Eye (tissue), 1 donor: ENCODE measurements around the gene DUS2.
"Not testable (repeated sequence)": the region's sequence is repeated elsewhere in the genome, so short reads cannot be mapped to it uniquely, and the experiment has no call there.

Experiments
- DNase-seq: peaks from one replicate; pipeline ENCODE4 v3.0.0-alpha.2; 2015

The DUS2 gene

DNA sequence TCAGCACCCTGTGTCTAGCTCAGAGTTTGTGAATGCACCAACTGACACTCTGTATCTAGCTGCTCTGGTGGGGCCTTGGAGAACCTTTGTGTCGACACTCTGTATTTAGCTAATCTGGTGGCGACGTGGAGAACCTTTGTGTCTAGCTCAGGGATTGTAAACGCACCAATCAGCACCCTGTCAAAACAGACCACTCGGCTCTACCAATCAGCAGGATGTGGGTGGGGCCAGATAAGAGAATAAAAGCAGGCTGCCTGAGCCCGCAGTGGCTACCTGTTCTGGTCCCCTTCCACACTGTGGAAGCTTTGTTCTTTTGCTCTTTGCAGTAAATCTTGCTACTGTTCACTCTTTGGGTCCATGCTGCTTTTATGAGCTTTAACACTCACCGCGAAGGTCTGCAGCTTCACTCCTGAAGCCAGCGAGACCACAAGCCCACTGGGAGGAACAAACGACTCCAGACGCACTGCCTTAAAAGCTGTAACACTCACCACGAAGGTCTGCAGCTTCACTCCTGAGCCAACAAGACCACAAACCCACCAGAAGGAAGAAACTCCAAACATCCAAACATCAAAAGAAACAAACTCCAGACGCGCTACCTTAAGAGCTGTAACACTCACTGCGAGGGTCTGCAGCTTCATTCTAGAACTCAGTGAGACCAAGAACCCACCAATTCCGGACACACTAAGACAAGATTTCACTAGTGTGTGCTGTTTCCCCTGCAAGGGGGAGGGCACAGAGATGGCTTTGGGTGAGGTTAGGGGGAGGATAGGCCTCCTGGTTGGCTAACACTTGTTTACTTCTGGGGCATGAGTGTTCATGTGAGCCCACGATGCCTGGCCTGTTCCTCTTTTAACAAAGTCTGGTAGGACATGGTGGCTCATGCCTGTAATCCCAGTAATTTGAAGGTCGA is 24.1 kb upstream of the DUS2 start, which contains the start of gene DPEP2:
Gene DPEP2, minus strand, starts transcription at position 706 of the 910 bp plus-strand sequence. CDS start 6,272 bp downstream, outside the sequence.
- not testable (repeated sequence) for DNase-seq

DNA sequence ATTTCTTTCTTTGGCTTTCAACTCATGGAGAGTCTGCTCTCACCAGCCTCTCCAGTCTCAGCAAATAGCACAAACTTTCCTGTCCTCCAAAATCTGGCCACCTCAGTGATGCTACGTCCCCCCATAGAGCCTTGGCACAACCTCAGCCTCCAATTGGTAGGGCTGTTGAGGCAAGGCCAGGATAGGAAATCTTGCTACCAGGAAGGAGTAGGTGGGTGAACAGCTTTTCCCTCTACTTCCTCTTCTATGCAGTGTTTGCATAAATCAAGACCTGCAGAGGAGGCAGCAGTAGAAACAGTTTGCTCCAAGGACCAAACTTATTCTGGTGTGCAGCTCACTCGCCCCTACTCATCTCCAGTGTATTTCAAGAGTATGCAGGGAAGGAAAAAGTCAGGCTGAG is 23.1 kb upstream of the DUS2 start:
- no peak for DNase-seq

- DNase-seq: no peak
Measured at GRCh38 chr16:68000450-68000849, 22.6 kb upstream of the DUS2 start.

GRCh38 chr16:68003031-68003430 is 20.1 kb upstream of the DUS2 start:
- no peak for DNase-seq

GRCh38 chr16:68005211-68005610 is 17.9 kb upstream of the DUS2 start:
- DNase-seq: no peak

DNA sequence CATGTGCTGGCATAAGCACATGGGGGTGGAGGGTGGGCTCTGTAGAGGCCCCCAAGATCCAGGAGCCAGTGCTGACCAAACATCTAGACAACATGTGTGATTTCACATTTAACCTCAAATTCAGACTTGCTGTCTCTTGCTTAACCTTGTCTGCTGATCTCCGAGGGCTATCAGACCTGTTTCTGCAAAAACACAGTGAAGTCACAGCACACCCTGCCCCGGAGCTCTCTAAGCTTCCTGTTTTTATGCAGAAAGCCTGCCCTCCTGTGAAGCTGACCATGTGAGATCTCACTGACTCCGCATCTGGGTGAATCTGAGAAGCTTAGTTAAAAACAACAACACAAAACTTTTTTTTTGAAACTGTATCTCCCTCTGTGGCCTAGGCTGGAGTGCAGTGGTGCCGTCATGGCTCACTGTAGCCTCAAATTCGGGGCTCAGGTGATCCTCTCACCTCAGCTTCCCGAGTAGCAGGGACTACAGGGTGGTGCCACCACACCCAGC is 17.2 kb upstream of the DUS2 start:
- DNase-seq: peak; percentile 5

DNA sequence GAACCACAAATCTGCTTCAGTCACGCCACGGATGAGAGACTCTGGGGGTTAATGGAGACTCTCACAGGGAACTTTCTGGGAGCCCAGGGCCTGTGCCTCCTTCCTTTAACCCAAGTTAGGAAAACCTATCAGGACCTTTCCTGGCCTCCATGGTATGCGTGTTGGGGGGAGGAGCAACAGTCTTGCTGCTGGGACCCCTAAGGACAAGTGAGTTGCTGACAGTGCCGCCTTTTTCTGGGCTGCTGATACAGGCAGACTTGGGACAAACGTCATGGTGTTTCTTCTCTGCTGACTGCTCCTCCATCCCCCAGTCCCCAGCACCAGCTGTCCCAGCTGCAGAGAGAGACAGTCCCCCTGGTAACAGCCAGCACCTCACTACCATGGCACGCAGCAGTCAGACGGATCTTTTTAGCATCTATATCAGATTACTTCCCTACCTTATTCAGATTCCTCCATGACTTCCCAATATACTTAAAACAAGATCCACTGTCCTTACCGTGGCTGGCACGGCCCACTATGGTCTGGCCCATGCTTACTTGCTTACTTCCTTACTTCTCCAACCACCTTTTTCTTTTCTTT is 13.8 kb upstream of the DUS2 start:
- DNase-seq: no peak

DNA sequence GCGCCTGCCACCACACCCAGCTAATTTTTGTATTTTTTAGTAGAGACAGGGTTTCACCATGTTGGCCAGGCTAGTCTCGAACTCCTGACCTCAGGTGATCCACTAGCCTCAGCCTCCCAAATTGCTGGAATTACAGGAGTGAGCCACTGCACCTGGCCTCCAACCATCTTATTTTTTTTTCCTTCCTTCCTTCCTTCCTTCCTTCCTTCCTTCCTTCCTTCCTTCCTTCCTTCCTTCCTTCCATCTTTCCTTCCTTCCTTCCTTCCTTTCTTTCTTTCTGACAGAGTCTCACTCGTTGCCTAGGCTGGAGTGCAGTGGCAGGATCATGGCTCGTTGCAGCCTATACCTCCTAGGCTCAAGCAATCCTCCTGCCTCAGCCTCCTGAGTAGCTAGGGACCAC is 13.2 kb upstream of the DUS2 start:
- not testable (repeated sequence) for DNase-seq

DNA sequence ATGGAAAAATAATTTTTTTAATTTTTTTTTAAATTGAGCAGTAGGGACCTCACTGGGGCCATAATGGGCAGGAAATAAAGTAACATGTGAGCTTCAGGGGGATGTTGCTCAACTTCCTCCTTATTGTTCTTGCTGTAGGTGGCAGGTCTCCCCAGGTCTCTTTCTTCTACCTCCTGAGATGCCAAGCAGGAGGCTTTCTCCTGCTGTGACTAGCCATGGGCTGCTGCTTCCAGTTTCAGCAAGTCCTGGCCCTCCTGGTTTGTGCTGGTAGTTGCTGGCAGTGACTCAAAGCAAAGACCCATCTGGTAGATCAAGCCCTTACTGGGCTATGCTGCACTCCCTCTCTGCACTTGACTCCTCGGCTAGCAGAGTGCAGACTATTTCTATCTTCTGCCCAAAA is 9.6 kb upstream of the DUS2 start:
- DNase-seq: no peak

GRCh38 chr16:68015681-68016080 is 7.4 kb upstream of the DUS2 start, which contains the start of gene DPEP2NB:
Gene DPEP2NB (minus strand): TSS chr16:68015911. CDS start chr16:68015770, 141 bp downstream.
- no peak for DNase-seq

- no peak for DNase-seq
Measured at GRCh38 chr16:68019167-68019680, 3.9 kb upstream of the DUS2 start.

GRCh38 chr16:68021490-68021889 is 1.6 kb upstream of the DUS2 start:
- DNase-seq: no peak

DNA sequence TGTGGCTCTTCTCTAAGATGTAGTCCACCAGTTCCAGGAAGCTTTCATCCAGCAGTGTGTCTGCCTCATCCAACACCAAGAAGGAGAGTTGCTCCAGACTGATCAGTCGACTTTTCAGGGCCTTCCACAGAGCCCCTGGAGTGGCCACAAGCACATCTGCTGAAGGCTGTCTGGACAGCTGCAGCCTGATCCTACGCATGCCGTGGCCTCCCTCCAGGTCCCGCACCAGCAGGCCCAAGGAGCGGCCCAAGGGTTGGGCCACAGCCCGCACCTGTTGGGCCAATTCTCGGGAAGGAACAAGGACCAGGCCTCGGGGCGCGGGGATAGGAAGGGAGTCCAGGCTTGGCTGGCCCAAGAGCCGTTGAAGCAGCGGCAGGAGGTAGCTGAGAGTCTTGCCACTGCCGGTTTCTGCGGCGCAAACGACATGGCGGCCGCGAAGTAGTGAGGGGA is 781 bp upstream of the DUS2 start:
- no peak for DNase-seq

GRCh38 chr16:68028996-68029395 is 5.9 kb downstream of the DUS2 start:
- no peak for DNase-seq

- DNase-seq: not testable (repeated sequence)
Measured at GRCh38 chr16:68030108-68030507, 7.0 kb downstream of the DUS2 start.

- DNase-seq: no peak
Measured at GRCh38 chr16:68031951-68032350, 8.9 kb downstream of the DUS2 start.

GRCh38 chr16:68033101-68033500 is 10.0 kb downstream of the DUS2 start:
- DNase-seq: no peak

GRCh38 chr16:68035227-68035626 is 12.1 kb downstream of the DUS2 start:
- no peak for DNase-seq

DNA sequence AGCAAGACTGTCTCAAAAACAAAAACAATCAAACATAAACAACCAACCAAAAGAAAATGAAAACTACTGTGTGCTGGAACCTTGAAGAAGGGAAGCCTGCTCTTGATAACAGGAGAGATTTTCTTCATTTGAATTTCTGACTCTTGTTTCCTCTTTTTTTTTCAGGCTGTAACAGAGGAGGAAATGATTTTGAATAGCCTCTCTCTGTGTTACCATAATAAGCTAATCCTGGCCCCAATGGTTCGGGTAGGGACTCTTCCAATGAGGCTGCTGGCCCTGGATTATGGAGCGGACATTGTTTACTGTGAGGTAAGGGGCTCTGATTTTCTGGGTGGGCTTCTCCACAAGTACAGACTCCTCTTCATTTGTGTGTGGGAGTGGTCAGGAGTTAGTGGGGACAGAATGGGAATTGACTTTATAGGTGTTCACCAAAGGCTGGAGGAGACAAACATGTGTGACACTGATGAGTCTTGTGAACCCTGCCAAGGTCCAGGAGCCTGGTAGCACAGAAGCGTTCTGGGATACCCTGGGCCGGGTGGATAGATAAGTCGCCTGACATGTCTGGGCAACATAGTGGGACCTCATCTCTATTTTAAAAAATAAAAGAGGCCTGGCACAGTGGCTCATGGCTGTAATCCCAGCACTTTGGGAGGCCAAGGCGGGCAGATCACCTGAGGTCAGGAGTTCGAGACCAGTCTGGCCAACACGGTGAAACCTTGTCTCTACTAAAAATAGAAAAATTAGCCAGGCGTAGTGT is 14.9 kb downstream of the DUS2 start:
- no peak for DNase-seq

GRCh38 chr16:68040506-68041288 is 17.6 kb downstream of the DUS2 start:
- peak; percentile 78 for DNase-seq

- DNase-seq: no peak
Measured at GRCh38 chr16:68041783-68042182, 18.7 kb downstream of the DUS2 start.

DNA sequence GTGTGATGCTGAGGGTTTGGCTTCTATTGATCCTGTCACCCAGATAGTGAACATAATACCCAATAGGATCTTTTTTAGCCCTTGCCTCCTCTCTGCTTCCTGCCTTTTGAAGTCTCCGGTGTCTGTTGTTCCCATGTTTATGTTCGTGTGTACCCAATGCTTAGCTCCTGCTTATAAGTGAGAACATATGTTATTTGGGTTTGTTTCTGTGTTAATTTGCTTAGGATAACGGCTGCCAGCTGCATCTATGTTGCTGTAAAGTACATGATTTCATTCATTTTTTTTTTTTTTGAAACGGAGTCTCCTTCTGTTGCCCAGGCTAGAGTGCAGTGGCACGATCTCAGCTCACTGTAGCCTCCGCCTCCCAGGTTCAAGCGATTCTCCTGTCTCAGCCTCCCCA is 23.0 kb downstream of the DUS2 start:
- DNase-seq: peak; percentile 6
